Fibroblast of lung (primary cell): ENCODE data around the gene MDFIC2.
A peak's percentile ranks its signal among the peaks of the same experiment; 100 is the strongest.

Experiments
- EZH2 ChIP-seq: IDR thresholded peaks from 2 replicates; pipeline ENCODE4 v1.5.1; 2012; ENCODE audit warnings: low read length, control low read depth, mild to moderate bottlenecking; ENCODE audit errors: missing control alignments
- TF ChIP-seq, protein P1 (sequence below), 2 donors: IDR thresholded peaks in 1 of 2; conservative IDR thresholded peaks in 1 of 2; 1 replicate in 1 of 2; 2 replicates in 1 of 2; pipeline ENCODE4 v1.5.1; 2011 to 2012; ENCODE audit warnings: low read length in 2 of 2, control low read depth in 1 of 2, inconsistent platforms in 1 of 2, low read depth in 1 of 2, mild to moderate bottlenecking in 1 of 2

DNA sequence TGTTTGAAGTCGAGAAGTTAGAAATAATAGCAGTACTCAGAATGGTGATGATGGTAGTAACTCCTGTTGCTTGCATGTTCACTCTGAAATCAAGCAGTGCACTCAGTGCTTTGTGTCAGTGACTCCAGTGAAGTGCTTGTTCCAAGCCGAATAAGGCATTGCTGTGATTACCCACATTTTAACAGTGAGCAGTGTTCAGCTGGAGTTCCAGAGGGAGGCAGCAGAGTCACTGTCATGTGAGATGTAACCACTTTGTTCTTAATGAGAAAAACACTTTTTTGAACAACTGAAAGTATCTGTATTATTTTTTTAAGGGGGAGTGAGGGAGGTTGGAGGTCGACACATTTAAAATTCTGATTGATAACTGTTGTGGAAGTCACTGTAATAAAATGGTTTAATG is 3.7 kb downstream of the MDFIC2 start:
- TF ChIP-seq, protein P1, sequence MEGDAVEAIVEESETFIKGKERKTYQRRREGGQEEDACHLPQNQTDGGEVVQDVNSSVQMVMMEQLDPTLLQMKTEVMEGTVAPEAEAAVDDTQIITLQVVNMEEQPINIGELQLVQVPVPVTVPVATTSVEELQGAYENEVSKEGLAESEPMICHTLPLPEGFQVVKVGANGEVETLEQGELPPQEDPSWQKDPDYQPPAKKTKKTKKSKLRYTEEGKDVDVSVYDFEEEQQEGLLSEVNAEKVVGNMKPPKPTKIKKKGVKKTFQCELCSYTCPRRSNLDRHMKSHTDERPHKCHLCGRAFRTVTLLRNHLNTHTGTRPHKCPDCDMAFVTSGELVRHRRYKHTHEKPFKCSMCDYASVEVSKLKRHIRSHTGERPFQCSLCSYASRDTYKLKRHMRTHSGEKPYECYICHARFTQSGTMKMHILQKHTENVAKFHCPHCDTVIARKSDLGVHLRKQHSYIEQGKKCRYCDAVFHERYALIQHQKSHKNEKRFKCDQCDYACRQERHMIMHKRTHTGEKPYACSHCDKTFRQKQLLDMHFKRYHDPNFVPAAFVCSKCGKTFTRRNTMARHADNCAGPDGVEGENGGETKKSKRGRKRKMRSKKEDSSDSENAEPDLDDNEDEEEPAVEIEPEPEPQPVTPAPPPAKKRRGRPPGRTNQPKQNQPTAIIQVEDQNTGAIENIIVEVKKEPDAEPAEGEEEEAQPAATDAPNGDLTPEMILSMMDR (conservative IDR thresholded peaks at IDR 0.05 in 1 of 2, IDR thresholded peaks at IDR 0.05 in 1 of 2; ENCODE audit: low read depth in 1 of 2, low read length in 2 of 2), result peak; percentile 10 to 29
- TF ChIP-seq EZH2, result no peak
